GM12891 (cell line): ENCODE measurements around the gene CCDC167.
"Not testable (repeated sequence)": the region's sequence is repeated elsewhere in the genome, so short reads cannot be mapped to it uniquely, and the experiment has no call there.

Experiments used
- DNase-seq: peaks from one replicate; pipeline ENCODE4 v3.0.0; 2011; ENCODE audit warnings: low spot score; ENCODE audit not compliant: insufficient read length
- FAIRE-seq: peaks from 2 replicates; lab custom pipeline; 2011; peaks lifted over from hg19 to GRCh38; lab: Jason Lieb, UNC
- PAX5 ChIP-seq: IDR thresholded peaks from 2 replicates; pipeline ENCODE4 v1.6.1; 2011; ENCODE audit warnings: low read length, moderate library complexity, mild to moderate bottlenecking; ENCODE audit not compliant: insufficient read depth, severe bottlenecking
- POLR2A ChIP-seq: IDR thresholded peaks from 2 replicates; pipeline ENCODE4 v1.6.1; 2011; ENCODE audit warnings: low read depth, low read length, control low read depth
- POLR2AphosphoS5 ChIP-seq: IDR thresholded peaks from 2 replicates; pipeline ENCODE4 v1.6.1; 2011; ENCODE audit warnings: low read depth, low read length, control low read depth
- POU2F2 ChIP-seq: IDR thresholded peaks from 2 replicates; pipeline ENCODE4 v1.6.1; 2011; ENCODE audit warnings: low read depth, mild to moderate bottlenecking, control low read depth, low read length, moderate library complexity
- SPI1 ChIP-seq: IDR thresholded peaks from 2 replicates; pipeline ENCODE4 v1.6.1; 2011; ENCODE audit warnings: low read depth, low read length, control low read depth
- TAF1 ChIP-seq: IDR thresholded peaks from 2 replicates; pipeline ENCODE4 v1.6.1; 2011; ENCODE audit warnings: low read depth, low read length, control low read depth

CCDC167 gene

GRCh38 chr6:37502703-37503291, 3.1 kb upstream of the CCDC167 start:
- FAIRE-seq = peak; percentile 23
- no peak for DNase-seq

GRCh38 chr6:37501632-37502491, 2.2 kb upstream of the CCDC167 start:
- TF ChIP-seq SPI1 (no peak), POLR2AphosphoS5 (no peak), TAF1 (no peak), PAX5 (no peak), POLR2A (no peak), POU2F2 (no peak)
- peak; percentile 60 for FAIRE-seq
- DNase-seq = no peak

More at GRCh38 chr6:37502703-37503291, 3.1 kb upstream of the CCDC167 start:
- no peak for TF ChIP-seq SPI1
- no peak for TF ChIP-seq POU2F2
- no peak for TF ChIP-seq TAF1
- no peak for TF ChIP-seq POLR2AphosphoS5
- TF ChIP-seq PAX5 = no peak
- TF ChIP-seq POLR2A = no peak

DNA sequence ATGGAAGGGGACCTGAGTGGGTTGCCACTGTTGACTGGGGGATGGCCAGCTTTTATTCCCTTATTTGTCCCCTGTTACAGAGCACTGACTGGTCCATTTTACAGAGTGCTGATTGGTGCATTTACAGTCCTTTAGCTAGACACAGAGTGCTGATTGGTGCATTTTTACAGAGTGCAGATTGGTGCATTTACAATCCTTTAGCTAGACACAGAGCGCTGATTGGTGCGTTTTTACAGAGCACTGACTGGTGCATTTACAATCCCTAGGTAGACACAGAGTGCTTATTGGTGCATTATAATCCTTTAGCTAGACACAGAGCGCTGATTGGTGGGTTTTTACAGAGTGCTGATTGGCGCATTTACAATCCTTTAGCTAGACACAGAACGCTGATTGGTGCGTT, 1.2 kb upstream of the CCDC167 start:
- not testable (repeated sequence) for DNase-seq, FAIRE-seq

- no peak for FAIRE-seq
- TF ChIP-seq SPI1 (peak; percentile 35; the same call in 1 of the 2 replicates), POLR2A (no peak)
- no peak for DNase-seq
Measured at GRCh38 chr6:37500294-37500608, 558 bp upstream of the CCDC167 start.

DNA sequence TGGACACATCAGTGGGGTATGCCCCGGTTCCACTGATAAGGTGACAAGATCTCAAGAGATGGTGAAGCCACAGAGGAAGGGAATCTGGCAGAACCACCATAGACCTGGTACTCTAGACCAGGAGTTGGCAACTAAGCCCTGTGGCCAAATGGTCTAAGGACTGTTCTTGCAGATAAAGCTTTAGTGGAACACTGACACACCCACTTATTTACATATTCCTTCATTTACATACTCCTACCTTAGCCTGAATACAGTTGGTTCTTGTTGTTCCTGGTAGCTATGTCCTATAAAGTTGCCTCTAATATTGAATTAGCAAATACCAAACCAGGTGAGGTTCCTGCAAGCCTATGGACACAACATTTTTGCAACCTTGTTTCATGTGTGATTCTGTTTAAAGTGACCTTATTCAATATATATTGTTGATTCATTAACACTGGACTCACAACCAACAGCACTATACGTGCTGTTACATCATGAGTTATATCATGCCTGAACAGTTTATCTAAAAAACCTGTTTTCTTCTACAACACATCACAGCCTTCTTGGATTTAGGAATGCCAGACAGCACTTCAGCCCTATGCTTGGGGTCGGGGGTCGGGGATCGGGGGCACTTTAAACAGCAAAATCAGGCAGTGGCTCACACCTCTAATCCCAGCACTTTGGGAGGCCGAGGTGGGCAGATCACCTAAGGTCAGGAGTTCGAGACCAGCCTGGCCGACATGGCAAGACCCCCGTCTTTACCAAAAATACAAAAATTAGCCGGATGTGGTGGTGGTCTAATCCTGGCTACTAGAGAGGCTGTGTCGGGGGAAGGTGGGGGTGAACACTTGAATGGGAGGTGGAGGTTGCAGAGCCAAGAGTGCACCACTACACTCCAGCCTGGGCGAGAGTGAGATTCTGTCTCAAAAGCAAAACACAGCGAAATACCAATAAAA, 2.5 kb downstream of the CCDC167 start:
- DNase-seq = no peak
- peak; percentile 35 for FAIRE-seq
- no peak for TF ChIP-seq TAF1
- TF ChIP-seq POLR2A = no peak
- 0 out of 2 replicates have a peak, but pooled peaks have one; percentile 38 for TF ChIP-seq POU2F2
- TF ChIP-seq PAX5 = no peak
- no peak for TF ChIP-seq POLR2AphosphoS5
- TF ChIP-seq SPI1 = no peak

DNA sequence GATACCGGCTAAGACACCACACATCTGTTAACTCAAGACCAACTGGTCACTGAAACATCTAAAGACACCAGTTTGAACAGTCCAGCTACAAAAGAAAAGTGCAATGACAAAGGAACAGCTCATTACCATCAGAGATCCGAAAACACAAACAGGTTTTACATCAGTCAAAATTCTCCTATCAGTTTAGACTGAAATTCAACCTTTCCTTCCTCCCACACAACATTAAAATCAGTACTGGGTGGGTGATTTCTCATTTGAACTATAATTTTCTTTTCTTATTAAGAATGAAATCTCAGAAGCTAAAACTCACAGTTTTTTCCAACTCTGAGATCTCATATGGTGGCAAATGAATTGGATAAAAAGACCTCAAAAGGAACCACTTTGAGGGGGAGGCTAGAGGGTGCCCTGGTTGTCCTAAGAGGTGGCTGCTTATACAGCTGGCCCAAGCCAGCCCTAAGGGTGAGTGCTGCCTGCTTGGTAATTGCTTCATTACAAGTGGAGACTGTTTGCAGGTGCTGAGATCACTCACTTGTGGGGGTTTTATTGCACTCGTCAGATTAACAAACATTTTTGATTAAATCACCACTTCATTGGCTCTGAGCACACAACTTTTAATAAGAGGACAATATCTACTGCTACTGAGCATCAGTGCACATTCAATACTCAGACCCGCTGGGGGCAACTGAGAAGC, 4.3 kb downstream of the CCDC167 start:
- TF ChIP-seq POU2F2 = no peak
- TF ChIP-seq POLR2AphosphoS5 = no peak
- TF ChIP-seq SPI1 = no peak
- no peak for TF ChIP-seq TAF1
- no peak for TF ChIP-seq POLR2A
- no peak for TF ChIP-seq PAX5
- DNase-seq = no peak
- no peak for FAIRE-seq

DNA sequence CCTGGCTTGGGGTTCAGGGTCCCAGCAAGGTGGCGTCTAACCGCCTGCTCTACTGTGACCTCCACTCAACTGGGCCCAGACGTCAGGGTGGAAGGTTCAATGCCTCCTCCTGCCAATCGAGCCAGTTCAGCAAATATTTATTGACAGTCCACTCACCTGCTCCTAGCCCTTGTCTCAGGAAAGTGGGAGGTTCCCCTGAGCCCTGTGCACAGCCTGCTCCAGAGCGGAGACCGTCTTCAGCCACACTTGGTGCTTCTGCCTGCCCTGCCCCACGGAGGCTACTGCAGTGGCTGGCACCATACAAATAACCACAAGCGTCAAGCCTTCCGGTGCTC, 6.1 kb downstream of the CCDC167 start:
- TF ChIP-seq POLR2AphosphoS5 (no peak), SPI1 (no peak), POLR2A (no peak), PAX5 (no peak), TAF1 (no peak), POU2F2 (no peak)
- no peak for DNase-seq
- no peak for FAIRE-seq

DNA sequence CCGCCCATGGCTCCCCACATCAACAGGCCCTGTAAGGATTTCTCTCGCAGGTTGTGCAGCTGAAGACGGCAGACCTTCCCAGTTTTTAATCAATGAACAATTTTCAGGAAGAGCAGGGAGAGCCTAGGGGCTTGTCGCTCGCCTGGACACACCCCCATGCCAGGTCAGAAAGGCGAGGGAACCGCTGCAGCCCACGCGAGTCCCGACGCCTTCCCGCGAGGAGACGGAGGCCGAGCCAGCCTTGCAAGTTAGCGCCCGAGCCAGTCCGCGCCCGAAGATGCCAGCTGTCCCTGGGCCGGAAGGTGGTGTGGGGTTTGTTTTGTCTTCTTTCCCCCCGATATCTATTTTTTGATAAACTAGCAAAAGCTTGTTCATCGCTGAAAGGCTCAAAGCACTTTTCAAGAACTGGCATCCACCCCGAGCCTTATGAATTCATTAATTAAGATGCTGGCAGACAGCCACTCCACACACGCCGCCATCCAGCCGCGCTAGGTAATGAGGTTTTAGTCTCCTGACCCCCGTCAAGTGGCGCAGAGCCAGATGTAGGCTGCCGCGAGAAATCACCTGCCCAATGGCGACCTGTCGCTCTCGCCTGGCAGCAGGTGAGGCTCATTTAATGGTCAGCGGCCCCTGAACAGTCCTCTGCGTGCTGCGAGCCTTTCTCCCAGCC, 6.6 kb downstream of the CCDC167 start:
- FAIRE-seq = no peak
- no peak for DNase-seq
- TF ChIP-seq SPI1 (no peak), TAF1 (no peak), PAX5 (no peak)
